NCI-H69 (cell line): ENCODE measurements around the gene PRL.

Source experiments
- DNase-seq: peaks from one replicate; lab custom pipeline; 2025; lab: John Stamatoyannopoulos, UW

Gene PRL

GRCh38 chr6:22294301-22294700 lies 2.5 kb downstream of the PRL start:
- DNase-seq, result peak; percentile 87

- DNase-seq, result no peak
Measured at GRCh38 chr6:22290045-22290444, 6.8 kb downstream of the PRL start.

GRCh38 chr6:22288721-22289120 lies 8.1 kb downstream of the PRL start:
- DNase-seq, result no peak

GRCh38 chr6:22284666-22285065 lies 12.2 kb downstream of the PRL start:
- DNase-seq, result no peak

GRCh38 chr6:22281341-22282085 lies 15.3 kb downstream of the PRL start:
- no peak for DNase-seq

GRCh38 chr6:22279427-22279826 lies 17.4 kb downstream of the PRL start:
- no peak for DNase-seq

- no peak for DNase-seq
Measured at GRCh38 chr6:22271081-22271480, 25.8 kb downstream of the PRL start.

- DNase-seq, result no peak
Measured at GRCh38 chr6:22263748-22264147, 33.1 kb downstream of the PRL start.

- no peak for DNase-seq
Measured at GRCh38 chr6:22254886-22255285, 42.0 kb downstream of the PRL start.

GRCh38 chr6:22253955-22254655 lies 42.7 kb downstream of the PRL start:
- no peak for DNase-seq

- no peak for DNase-seq
Measured at GRCh38 chr6:22251348-22251747, 45.5 kb downstream of the PRL start.

GRCh38 chr6:22250486-22250885 lies 46.4 kb downstream of the PRL start:
- peak; percentile 97 for DNase-seq

- DNase-seq, result peak; percentile 53
Measured at GRCh38 chr6:22249711-22250350, 47.0 kb downstream of the PRL start.

GRCh38 chr6:22248513-22249308 lies 48.1 kb downstream of the PRL start:
- peak; percentile 40 for DNase-seq

- no peak for DNase-seq
Measured at GRCh38 chr6:22247916-22248482, 48.8 kb downstream of the PRL start.

- DNase-seq, result no peak
Measured at GRCh38 chr6:22240025-22240424, 56.8 kb downstream of the PRL start.

- no peak for DNase-seq
Measured at GRCh38 chr6:22239261-22239921, 57.4 kb downstream of the PRL start.

GRCh38 chr6:22238861-22239260 lies 58.0 kb downstream of the PRL start:
- no peak for DNase-seq

- DNase-seq, result no peak
Measured at GRCh38 chr6:22237526-22237925, 59.3 kb downstream of the PRL start.
